ENCODE results near the gene ALAS2. TPM values are rescaled to one million over a fixed set of nuclear protein-coding genes. Genes with fewer than 3 reads are reported as not detected.

ALAS2 gene
- total and polyA plus RNA-seq, 5 donors from 2014 or later, result not detected

DNA sequence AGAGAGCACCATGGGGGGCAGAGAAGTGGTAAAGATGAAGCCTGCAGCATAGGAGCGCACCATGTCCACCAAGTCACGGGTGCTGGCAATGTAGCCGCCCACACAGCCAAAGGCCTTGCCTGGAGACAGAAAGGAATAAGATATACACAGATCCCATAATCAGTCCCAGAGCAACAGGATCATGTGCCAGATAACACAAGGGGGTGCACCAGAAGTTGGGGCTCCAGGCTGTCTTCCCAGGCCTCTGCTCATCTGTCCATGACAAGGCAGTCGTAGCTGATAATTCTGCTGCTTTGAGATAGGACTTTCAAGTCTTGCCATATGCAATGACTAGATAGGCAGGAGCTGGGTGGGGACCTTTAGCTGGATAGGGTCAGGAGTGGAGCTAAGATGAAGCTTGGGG is 15.9 kb downstream of the ALAS2 start:
- no peak overlapping the region for H3K27ac ChIP-seq (ENCODE audit: insufficient read depth, low read length, poor library complexity, severe bottlenecking)
- no peaks in the 10 kb centered on the region for H3K27me3 Mint-ChIP-seq
- H3K4me1 Mint-ChIP-seq, result no peaks in the 10 kb centered on the region
- DNase-seq (no peak), ATAC-seq (ENCODE audit: low read depth in 2 of 2) (no peak)
- H3K27me3 ChIP-seq (ENCODE audit: control insufficient read depth, insufficient read depth, low read length), result no peaks in the 10 kb centered on the region
- no peak overlapping the region for H3K4me3 ChIP-seq (ENCODE audit: low read depth, low read length)
- H3K4me1 ChIP-seq (ENCODE audit: control insufficient read depth, insufficient read depth, low read length, poor library complexity, severe bottlenecking), result no peaks in the 10 kb centered on the region
- no peaks in the 10 kb centered on the region for H3K9me3 ChIP-seq (ENCODE audit: control insufficient read depth in 2 of 2, low read length in 2 of 2)
- no peak overlapping the region for H3K27ac Mint-ChIP-seq
- no peaks in the 10 kb centered on the region for H3K36me3 ChIP-seq (ENCODE audit: control insufficient read depth, insufficient read depth, low read length)
- H3K36me3 Mint-ChIP-seq, result no peaks in the 10 kb centered on the region
- no peak overlapping the region for H3K4me3 Mint-ChIP-seq
- H3K9me3 Mint-ChIP-seq, result no peaks in the 10 kb centered on the region

DNA sequence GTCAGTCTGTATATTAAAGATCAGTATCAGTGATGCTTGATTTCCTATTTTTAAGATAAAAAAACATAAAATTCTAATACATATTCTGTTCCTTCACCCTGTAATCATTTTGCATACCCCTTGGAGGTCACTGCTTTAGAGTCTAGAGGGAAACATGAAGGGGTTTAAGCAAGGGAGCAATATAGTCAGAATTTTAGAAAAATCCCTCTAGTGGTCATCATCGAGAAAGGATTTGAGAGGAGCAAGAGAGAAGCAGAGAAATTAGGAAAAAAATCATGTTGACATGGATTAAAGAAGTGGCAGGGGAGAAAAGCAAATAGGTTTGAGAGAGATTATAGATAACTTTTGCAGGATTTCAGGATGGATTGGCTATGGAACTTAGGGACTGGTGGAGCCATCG is 19.5 kb downstream of the ALAS2 start:
- Mint-ChIP-seq H3K36me3 (no peaks in the 10 kb centered on the region), H3K27me3 (no peaks in the 10 kb centered on the region), H3K4me3 (no peak overlapping the region), H3K9me3 (peaks cover 0 to 2% (median 0%) of the 10 kb centered on the region in 7 donors), H3K27ac (no peak overlapping the region), H3K4me1 (peaks cover 0 to 3% (median 1%) of the 10 kb centered on the region in 4 donors)
- ATAC-seq (ENCODE audit: low read depth in 2 of 2) (no peak), DNase-seq (no peak)
- no peaks in the 10 kb centered on the region for H3K27me3 ChIP-seq (ENCODE audit: control insufficient read depth, insufficient read depth, low read length)
- no peaks in the 10 kb centered on the region for H3K4me1 ChIP-seq (ENCODE audit: control insufficient read depth, insufficient read depth, low read length, poor library complexity, severe bottlenecking)
- no peaks in the 10 kb centered on the region for H3K9me3 ChIP-seq (ENCODE audit: control insufficient read depth in 2 of 2, low read length in 2 of 2)
- H3K27ac ChIP-seq (ENCODE audit: insufficient read depth, low read length, poor library complexity, severe bottlenecking), result no peak overlapping the region
- H3K4me3 ChIP-seq (ENCODE audit: low read depth, low read length), result no peak overlapping the region
- H3K36me3 ChIP-seq (ENCODE audit: control insufficient read depth, insufficient read depth, low read length), result peaks cover 4% of the 10 kb centered on the region

DNA sequence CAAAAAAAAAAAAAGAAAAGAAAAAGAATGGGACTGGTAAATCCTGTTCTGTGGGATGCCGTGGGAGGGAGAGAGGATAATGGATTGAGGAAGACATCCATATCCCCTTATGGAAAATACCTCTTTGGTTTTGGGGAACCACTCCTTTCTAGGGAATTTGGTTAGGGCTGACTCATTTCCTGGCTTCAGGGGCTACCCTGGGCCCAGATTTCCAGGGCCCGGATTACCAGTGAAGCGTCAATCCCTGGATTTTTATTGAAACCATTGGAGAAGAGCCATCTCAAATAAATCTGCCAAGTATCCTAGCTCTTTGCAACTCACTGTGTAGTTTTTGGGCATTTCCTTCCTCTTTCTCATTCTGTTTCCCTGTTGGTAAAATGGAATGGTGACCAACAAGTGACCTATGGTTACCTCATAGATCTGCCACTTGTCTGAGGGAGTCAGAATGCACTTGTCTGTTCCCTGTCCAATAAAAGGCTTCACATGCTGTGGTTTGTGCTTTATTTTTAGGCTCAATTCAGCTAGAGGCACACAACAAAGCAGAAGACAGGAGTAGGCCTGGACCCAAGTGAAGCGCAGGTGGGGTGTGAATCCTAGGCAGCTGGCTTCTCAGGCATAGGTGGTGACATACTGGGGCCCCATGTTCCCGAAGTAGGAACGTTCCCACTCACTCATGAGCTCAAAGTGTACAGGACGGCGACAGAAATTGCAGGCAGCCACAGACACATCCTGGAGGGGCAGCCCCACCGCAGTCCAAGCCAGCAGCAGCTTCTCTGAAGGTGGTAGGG is 22.0 kb downstream of the ALAS2 start:
- Histone ChIP-seq H3K9me3 (ENCODE audit: control insufficient read depth in 2 of 2, low read length in 2 of 2) (no peaks in the 10 kb centered on the region), H3K4me1 (ENCODE audit: control insufficient read depth, insufficient read depth, low read length, poor library complexity, severe bottlenecking) (no peaks in the 10 kb centered on the region), H3K36me3 (ENCODE audit: control insufficient read depth, insufficient read depth, low read length) (peaks cover 27% of the 10 kb centered on the region), H3K4me3 (ENCODE audit: low read depth, low read length) (no peak overlapping the region), H3K27ac (ENCODE audit: insufficient read depth, low read length, poor library complexity, severe bottlenecking) (no peak overlapping the region), H3K27me3 (ENCODE audit: control insufficient read depth, insufficient read depth, low read length) (no peaks in the 10 kb centered on the region)
- no peak overlapping the region for H3K4me3 Mint-ChIP-seq
- H3K9me3 Mint-ChIP-seq, result peaks cover 0 to 2% (median 0%) of the 10 kb centered on the region in 7 donors
- DNase-seq (no peak), ATAC-seq (ENCODE audit: low read depth in 2 of 2) (no peak)
- no peaks in the 10 kb centered on the region for H3K27me3 Mint-ChIP-seq
- peaks cover 0 to 15% (median 3%) of the 10 kb centered on the region in 4 donors for H3K4me1 Mint-ChIP-seq
- no peak overlapping the region for H3K27ac Mint-ChIP-seq
- peaks cover 19% of the 10 kb centered on the region for H3K36me3 Mint-ChIP-seq

DNA sequence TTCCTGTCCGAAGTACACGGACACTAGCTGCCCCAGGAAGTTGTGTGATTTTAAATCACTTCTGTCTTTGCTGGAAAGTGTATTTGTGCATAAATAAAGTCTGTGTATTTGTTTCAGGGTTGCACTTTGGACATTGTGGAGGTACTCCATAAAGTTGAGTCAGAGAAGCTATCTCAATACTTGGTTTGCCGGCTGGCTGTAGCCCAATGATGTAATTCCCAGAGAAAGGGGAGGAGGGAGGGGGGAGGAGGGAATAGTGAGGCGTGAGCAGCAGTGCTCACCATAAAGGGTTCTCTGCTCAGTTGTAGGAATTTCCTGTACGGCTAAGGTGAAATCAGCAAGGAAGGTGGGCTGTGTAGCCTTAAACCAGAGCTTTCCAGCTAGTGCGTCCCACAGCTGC is 23.1 kb downstream of the ALAS2 start:
- ATAC-seq (ENCODE audit: low read depth in 2 of 2) (no peak), DNase-seq (no peak)
- H3K4me1 Mint-ChIP-seq, result peaks cover 0 to 15% (median 4%) of the 10 kb centered on the region in 4 donors
- H3K27me3 ChIP-seq (ENCODE audit: control insufficient read depth, insufficient read depth, low read length), result no peaks in the 10 kb centered on the region
- H3K27ac Mint-ChIP-seq, result no peak overlapping the region
- H3K27ac ChIP-seq (ENCODE audit: insufficient read depth, low read length, poor library complexity, severe bottlenecking), result no peak overlapping the region
- peaks cover 19% of the 10 kb centered on the region for H3K36me3 Mint-ChIP-seq
- H3K27me3 Mint-ChIP-seq, result no peaks in the 10 kb centered on the region
- peaks cover 27% of the 10 kb centered on the region for H3K36me3 ChIP-seq (ENCODE audit: control insufficient read depth, insufficient read depth, low read length)
- H3K4me1 ChIP-seq (ENCODE audit: control insufficient read depth, insufficient read depth, low read length, poor library complexity, severe bottlenecking), result no peaks in the 10 kb centered on the region
- no peaks in the 10 kb centered on the region for H3K9me3 ChIP-seq (ENCODE audit: control insufficient read depth in 2 of 2, low read length in 2 of 2)
- H3K4me3 Mint-ChIP-seq, result no peak overlapping the region
- no peak overlapping the region for H3K4me3 ChIP-seq (ENCODE audit: low read depth, low read length)
- H3K9me3 Mint-ChIP-seq, result peaks cover 0 to 2% (median 0%) of the 10 kb centered on the region in 7 donors

DNA sequence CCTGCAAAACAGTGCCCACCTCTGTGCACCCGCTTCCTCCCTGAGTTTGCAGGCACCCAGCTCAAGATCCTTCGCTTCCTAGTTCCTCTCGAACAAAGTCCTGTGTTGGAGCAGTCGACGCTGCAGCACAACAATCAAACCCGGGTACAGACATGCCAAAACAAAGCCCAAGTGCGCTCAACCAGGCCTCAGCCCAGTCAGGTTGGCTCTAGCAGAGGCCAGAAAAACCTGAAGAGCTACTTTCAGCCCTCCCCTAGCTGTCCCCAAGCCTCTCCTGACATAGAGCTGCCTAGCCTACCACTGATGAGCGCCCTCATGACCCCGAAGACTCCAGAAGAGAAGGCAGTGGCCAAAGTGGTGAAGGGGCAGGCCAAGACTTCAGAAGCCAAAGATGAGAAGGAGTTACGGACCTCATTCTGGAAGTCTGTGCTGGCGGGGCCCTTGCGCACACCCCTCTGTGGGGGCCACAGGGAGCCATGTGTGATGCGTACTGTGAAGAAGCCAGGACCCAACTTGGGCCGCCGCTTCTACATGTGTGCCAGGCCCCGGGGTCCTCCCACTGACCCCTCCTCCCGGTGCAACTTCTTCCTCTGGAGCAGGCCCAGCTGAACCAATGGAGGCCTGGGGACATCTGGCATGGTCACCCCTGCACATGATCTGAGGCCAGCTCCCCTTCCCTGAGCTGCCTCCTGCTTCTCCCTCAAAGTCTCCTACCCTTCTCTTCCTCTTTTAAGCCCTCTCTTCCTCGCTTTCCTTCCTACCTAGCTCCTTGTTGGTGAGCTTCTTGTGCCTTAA is 23.8 kb downstream of the ALAS2 start:
- H3K9me3 ChIP-seq (ENCODE audit: control insufficient read depth in 2 of 2, low read length in 2 of 2), result no peaks in the 10 kb centered on the region
- H3K36me3 Mint-ChIP-seq, result peaks cover 22% of the 10 kb centered on the region
- H3K27me3 Mint-ChIP-seq, result no peaks in the 10 kb centered on the region
- H3K9me3 Mint-ChIP-seq, result peaks cover 0 to 2% (median 0%) of the 10 kb centered on the region in 7 donors
- no peak overlapping the region for H3K27ac Mint-ChIP-seq
- peaks cover 0 to 19% (median 7%) of the 10 kb centered on the region in 4 donors for H3K4me1 Mint-ChIP-seq
- no peak overlapping the region for H3K27ac ChIP-seq (ENCODE audit: insufficient read depth, low read length, poor library complexity, severe bottlenecking)
- no peaks in the 10 kb centered on the region for H3K4me1 ChIP-seq (ENCODE audit: control insufficient read depth, insufficient read depth, low read length, poor library complexity, severe bottlenecking)
- H3K27me3 ChIP-seq (ENCODE audit: control insufficient read depth, insufficient read depth, low read length), result no peaks in the 10 kb centered on the region
- no peak for ATAC-seq (ENCODE audit: low read depth in 2 of 2)
- DNase-seq, result no peak
- no peak overlapping the region for H3K4me3 Mint-ChIP-seq
- peaks cover 27% of the 10 kb centered on the region for H3K36me3 ChIP-seq (ENCODE audit: control insufficient read depth, insufficient read depth, low read length)
- no peak overlapping the region for H3K4me3 ChIP-seq (ENCODE audit: low read depth, low read length)

DNA sequence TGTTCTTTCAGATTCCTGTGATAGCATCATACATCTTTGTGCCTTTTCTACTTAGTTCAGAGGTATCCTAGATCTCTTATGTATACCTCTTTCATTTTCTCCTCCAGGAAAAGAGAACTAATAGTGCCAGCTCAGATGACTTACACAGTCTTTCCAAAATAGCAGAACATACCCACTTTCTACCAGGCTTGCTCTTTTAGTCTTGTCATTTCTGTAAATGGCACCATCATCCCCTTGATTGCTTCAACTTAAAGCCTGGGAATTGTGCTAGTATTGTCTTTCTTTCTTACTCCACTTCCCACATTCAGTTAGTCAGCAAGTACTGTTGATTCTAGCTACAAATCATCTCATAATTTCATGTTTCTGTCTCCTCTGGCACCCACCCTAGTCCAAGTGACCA is 25.5 kb downstream of the ALAS2 start:
- Histone ChIP-seq H3K4me1 (ENCODE audit: control insufficient read depth, insufficient read depth, low read length, poor library complexity, severe bottlenecking) (peaks cover 9% of the 10 kb centered on the region), H3K4me3 (ENCODE audit: low read depth, low read length) (no peak overlapping the region), H3K27ac (ENCODE audit: insufficient read depth, low read length, poor library complexity, severe bottlenecking) (no peak overlapping the region), H3K36me3 (ENCODE audit: control insufficient read depth, insufficient read depth, low read length) (peaks cover 27% of the 10 kb centered on the region), H3K27me3 (ENCODE audit: control insufficient read depth, insufficient read depth, low read length) (no peaks in the 10 kb centered on the region), H3K9me3 (ENCODE audit: control insufficient read depth in 2 of 2, low read length in 2 of 2) (no peaks in the 10 kb centered on the region)
- ATAC-seq (ENCODE audit: low read depth in 2 of 2) (no peak), DNase-seq (no peak)
- no peaks in the 10 kb centered on the region for H3K27me3 Mint-ChIP-seq
- peaks cover 22% of the 10 kb centered on the region for H3K36me3 Mint-ChIP-seq
- H3K4me1 Mint-ChIP-seq, result peaks cover 0 to 35% (median 16%) of the 10 kb centered on the region in 4 donors
- H3K4me3 Mint-ChIP-seq, result no peak overlapping the region
- H3K9me3 Mint-ChIP-seq, result peaks cover 0 to 2% (median 0%) of the 10 kb centered on the region in 7 donors
- H3K27ac Mint-ChIP-seq, result no peak overlapping the region

DNA sequence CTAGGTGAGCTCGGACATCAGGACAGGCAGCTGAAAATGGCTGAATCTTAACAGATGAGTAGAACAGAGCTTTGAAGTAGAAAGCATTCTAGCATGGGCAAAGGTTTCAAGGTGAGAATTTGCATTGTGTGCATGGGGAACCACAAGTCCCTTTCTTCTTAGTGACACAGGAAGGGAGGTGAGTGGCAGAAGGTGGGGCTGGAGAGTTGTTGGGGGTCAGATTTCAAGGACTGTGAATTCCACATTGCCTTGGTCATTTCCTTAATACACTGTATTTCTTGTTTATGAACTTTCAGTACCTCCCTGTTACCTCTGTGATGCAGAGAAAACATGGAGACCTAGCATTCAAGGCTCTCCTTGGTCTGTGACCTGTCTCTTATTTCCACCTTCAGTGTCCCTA is 26.5 kb downstream of the ALAS2 start:
- Mint-ChIP-seq H3K4me3 (no peak overlapping the region), H3K27me3 (peaks cover 4% of the 10 kb centered on the region), H3K27ac (no peak overlapping the region), H3K9me3 (peaks cover 0 to 2% (median 0%) of the 10 kb centered on the region in 7 donors), H3K36me3 (peaks cover 22% of the 10 kb centered on the region), H3K4me1 (peaks cover 0 to 39% (median 16%) of the 10 kb centered on the region in 4 donors)
- Histone ChIP-seq H3K9me3 (ENCODE audit: control insufficient read depth in 2 of 2, low read length in 2 of 2) (no peaks in the 10 kb centered on the region), H3K27me3 (ENCODE audit: control insufficient read depth, insufficient read depth, low read length) (no peaks in the 10 kb centered on the region), H3K4me3 (ENCODE audit: low read depth, low read length) (no peak overlapping the region), H3K27ac (ENCODE audit: insufficient read depth, low read length, poor library complexity, severe bottlenecking) (no peak overlapping the region), H3K4me1 (ENCODE audit: control insufficient read depth, insufficient read depth, low read length, poor library complexity, severe bottlenecking) (peaks cover 9% of the 10 kb centered on the region), H3K36me3 (ENCODE audit: control insufficient read depth, insufficient read depth, low read length) (peaks cover 27% of the 10 kb centered on the region)
- ATAC-seq (ENCODE audit: low read depth in 2 of 2) (no peak), DNase-seq (no peak)
